ENCODE data around the gene AMT.
A peak's percentile ranks its signal among the peaks of the same experiment; 100 is the strongest.
"Not testable (repeated sequence)": the region's sequence is repeated elsewhere in the genome, so short reads cannot be mapped to it uniquely, and the experiment has no call there.

The AMT gene

DNA sequence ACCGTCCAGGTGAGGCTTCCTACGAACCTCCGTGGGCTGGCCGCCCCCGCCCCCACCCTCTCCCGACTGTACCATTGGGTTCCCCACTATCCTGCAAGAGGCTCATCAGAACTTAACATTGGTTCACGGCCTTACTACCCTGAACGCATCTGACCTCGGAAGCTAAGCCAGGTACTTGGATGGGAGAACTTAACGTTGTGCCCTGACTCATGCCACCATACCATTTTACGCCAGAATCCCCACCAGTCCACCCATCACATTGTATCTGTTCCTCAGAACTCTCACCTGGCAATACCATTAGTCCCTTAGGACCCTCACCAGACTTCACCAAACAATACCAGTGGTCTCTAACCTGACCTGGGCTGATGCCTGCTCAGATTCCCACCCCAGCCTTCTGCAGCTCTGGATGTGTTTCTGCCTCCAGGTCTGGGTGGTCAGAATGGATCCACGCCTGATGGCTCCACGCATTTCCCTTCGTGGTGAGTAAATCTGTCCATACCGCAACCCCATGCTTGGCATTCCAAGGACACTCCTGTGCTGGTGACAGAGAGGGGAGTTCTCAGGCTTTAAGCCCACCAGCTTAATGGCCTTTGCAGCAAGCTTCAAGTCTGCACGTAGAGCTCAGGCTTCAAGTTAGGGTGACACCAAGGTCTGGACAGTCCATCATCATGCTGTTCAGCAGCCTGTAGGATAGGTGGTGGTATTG is 9.5 kb downstream of the AMT start:
- H3K9me3 Mint-ChIP-seq: no peaks in the 10 kb centered on the region
- no peak for DNase-seq (ENCODE audit: low spot score)
- H3K4me3 Mint-ChIP-seq: peak overlapping the region; percentile 91
- H3K36me3 Mint-ChIP-seq (ENCODE audit: low read depth): peaks cover 51% of the 10 kb centered on the region
- H3K27ac Mint-ChIP-seq: peak overlapping the region; percentile 90
- H3K27me3 Mint-ChIP-seq (ENCODE audit: low read depth): no peaks in the 10 kb centered on the region
- H3K4me1 Mint-ChIP-seq (ENCODE audit: low read depth): peaks cover 52% of the 10 kb centered on the region

DNA sequence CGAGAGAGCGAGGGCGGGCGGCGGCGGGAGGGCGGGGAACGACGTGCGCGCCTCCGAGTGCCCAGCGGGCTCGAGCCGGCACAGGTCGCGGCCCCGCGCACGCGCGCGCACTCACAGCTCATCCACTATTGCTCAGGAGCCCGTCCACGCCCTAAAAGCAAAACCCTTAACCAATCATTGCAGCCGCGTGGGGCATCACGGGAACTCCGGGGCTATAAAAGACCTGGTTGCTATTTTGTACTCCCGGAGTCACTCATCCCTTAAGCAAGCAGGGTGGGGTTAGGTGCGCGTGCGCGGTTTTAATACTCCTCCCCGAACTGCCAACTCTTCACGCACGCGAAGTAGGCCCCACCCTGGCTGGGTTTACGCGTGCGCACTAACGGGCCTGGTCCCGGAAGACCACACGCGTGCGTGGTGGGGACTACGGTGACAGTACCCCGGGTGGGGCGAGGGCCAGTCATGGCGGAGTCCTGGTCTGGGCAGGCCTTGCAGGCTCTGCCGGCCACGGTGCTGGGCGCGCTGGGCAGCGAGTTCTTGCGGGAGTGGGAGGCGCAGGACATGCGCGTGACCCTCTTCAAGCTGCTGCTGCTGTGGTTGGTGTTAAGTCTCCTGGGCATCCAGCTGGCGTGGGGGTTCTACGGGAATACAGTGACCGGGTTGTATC is 10.2 kb downstream of the AMT start, which contains the start of the genes RHOA and TCTA:
RHOA (minus strand) TSS at position 9 of the 664 bp plus-strand sequence. CDS start 36,387 bp downstream, outside the sequence.
TCTA (plus strand) TSS at position 456 of the 664 bp plus-strand sequence; CDS start at position 460, 4 bp downstream.
- peak within 1 kb of the TSS; percentile 90 for H3K27ac Mint-ChIP-seq
- no peaks in the 10 kb centered on the region for H3K27me3 Mint-ChIP-seq (ENCODE audit: low read depth)
- peaks cover 51% of the 10 kb centered on the region for H3K36me3 Mint-ChIP-seq (ENCODE audit: low read depth)
- H3K4me1 Mint-ChIP-seq (ENCODE audit: low read depth): peaks cover 51% of the 10 kb centered on the region
- H3K9me3 Mint-ChIP-seq: no peaks in the 10 kb centered on the region
- peak within 1 kb of the TSS; percentile 94 for H3K4me3 Mint-ChIP-seq
- DNase-seq (ENCODE audit: low spot score): peak; percentile 99

DNA sequence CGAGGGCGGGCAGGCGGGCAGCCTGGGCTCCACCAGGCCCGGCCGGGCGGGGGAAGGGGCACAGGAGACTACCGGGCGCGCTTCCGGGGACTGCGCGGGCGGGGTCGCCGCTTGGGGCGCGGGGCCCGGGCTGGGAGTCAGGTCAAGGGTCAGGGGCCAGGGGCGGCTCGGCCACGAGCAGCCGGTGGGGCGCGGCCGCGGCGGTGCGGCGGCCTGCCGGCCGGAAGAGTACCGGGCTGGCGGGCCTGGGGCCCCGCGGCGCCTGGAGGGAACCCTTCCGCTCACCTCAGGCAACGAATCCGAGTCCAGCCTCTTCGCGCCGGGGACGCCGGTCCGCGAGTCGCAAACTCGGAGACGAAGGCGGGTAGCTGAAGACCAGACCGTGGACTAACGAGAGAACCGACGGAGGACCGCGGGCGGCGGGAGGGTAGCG is 10.7 kb downstream of the AMT start:
- Mint-ChIP-seq H3K4me3 (peak overlapping the region; percentile 94), H3K4me1 (ENCODE audit: low read depth) (peaks cover 48% of the 10 kb centered on the region), H3K27ac (peak overlapping the region; percentile 90)

DNA sequence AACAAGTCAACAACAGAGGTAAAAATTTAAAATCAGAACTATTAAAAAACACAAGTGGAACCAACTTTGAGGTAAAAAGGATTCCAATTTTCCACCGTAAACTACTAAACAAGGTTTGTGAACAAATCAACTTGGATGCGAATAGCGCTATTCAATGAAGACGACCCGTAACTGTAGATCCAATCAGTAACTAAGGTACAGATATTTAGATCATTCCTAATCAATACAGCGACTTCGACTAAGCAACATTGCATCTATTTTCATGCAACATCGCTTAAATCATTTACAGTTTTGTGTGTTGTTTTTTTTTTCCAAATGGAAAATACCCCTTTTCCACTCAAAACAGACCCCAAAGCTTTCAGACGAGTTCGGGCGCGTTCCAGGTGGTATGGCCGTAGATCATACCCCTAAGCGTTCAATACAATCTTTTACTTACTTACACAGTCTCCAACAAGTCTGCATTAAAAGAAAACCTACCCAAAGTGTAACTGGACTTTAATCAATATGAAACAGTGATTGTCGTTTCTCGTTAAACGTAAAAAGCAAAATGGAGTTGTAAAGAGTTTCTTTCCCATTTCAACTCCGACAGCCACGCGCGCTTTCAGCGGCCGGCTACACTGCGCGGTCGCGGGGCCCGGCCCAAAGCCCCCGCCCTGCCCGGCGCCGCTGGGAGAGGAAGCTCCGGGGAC is 11.3 kb downstream of the AMT start:
- peak overlapping the region; percentile 94 for H3K4me3 Mint-ChIP-seq
- DNase-seq (ENCODE audit: low spot score): no peak
- H3K4me1 Mint-ChIP-seq (ENCODE audit: low read depth): peaks cover 47% of the 10 kb centered on the region
- H3K36me3 Mint-ChIP-seq (ENCODE audit: low read depth): peaks cover 48% of the 10 kb centered on the region
- H3K27ac Mint-ChIP-seq: peak overlapping the region; percentile 88
- H3K9me3 Mint-ChIP-seq: no peaks in the 10 kb centered on the region
- H3K27me3 Mint-ChIP-seq (ENCODE audit: low read depth): no peaks in the 10 kb centered on the region

More for the DNA sequence above, 10.7 kb downstream of the AMT start:
- H3K36me3 Mint-ChIP-seq (ENCODE audit: low read depth): peaks cover 51% of the 10 kb centered on the region
- DNase-seq (ENCODE audit: low spot score): peak; percentile 70
- H3K27me3 Mint-ChIP-seq (ENCODE audit: low read depth): no peaks in the 10 kb centered on the region
- no peaks in the 10 kb centered on the region for H3K9me3 Mint-ChIP-seq

GRCh38 chr3:49410066-49410845 is 12.0 kb downstream of the AMT start:
- Mint-ChIP-seq H3K27me3 (ENCODE audit: low read depth) (no peaks in the 10 kb centered on the region), H3K4me3 (peak overlapping the region; percentile 94), H3K9me3 (no peaks in the 10 kb centered on the region), H3K36me3 (ENCODE audit: low read depth) (peaks cover 47% of the 10 kb centered on the region), H3K27ac (peak overlapping the region; percentile 88), H3K4me1 (ENCODE audit: low read depth) (peaks cover 44% of the 10 kb centered on the region)
- DNase-seq (ENCODE audit: low spot score): no peak

DNA sequence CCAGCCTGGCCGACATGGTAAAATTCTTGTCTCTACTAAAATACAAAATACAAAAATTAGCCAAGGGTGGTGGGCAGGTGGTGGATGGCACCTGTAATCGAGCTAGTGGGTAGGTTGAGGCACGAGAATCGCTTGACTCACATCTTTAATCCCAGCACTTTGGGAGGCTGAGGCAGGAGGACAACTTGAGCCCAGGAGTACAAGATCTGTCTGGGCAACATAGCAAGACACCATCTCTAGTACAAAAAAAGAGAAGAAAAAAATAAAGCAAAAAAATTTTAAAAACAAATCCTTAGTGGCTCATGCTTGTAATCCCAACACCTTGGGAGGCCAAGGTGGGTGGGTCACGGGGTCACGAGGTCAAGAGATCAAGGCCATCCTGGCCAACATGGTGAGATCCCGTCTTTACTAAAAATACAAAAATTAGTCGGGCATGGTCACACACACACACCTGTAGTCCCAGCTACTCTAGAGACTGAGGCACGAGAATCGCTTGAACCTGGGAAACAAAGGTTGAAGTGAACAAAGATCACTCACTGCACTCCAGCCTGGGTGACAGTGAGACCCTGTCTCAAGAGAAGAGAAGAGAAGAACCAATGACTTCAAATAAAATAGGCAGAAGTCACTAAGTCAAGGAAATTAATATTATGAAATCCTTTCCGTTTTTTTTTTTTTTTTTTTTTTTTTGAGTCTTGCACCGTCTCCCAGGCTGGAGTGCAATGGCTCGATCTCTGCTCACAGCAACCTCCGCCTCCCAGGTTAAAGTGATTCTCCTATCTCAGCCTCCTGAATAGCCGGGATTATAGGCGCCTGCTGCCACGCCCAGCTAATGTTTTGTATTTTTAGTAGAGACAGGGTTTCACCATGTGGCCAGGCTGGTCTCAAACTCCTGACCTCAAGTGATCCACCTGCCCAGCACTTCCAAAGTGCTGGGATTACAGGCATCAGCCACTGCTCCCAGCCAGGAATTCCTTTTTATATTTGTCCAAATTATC is 15.4 kb downstream of the AMT start:
- no peaks in the 10 kb centered on the region for H3K27me3 Mint-ChIP-seq (ENCODE audit: low read depth)
- peaks cover 35% of the 10 kb centered on the region for H3K36me3 Mint-ChIP-seq (ENCODE audit: low read depth)
- H3K27ac Mint-ChIP-seq: no peak overlapping the region
- no peak overlapping the region for H3K4me3 Mint-ChIP-seq
- H3K9me3 Mint-ChIP-seq: no peaks in the 10 kb centered on the region
- DNase-seq (ENCODE audit: low spot score): no peak
- peaks cover 34% of the 10 kb centered on the region for H3K4me1 Mint-ChIP-seq (ENCODE audit: low read depth)

DNA sequence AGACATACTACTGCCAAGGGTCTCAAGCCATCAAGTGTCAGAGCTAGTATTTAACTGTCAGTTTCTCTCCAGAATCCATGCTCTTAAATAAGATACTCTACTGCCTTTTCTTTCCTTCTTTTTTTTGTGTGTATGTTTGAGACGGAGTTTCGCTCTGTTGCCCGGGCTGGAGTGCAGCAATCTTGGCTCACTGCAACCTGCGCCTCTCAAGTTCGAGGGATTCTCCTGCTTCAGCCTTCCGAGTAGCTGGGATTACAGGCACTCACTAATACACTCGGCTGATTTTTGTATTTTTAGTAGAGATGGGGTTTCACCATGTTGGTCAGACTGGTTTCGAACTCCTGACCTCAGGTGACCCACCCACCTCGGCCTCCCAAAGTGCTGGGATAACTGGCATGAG is 16.7 kb downstream of the AMT start:
- not testable (repeated sequence) for H3K9me3 Mint-ChIP-seq; H3K4me3 Mint-ChIP-seq; H3K27me3 Mint-ChIP-seq (ENCODE audit: low read depth); DNase-seq (ENCODE audit: low spot score); H3K27ac Mint-ChIP-seq
- Mint-ChIP-seq H3K4me1 (ENCODE audit: low read depth) (peaks cover 36% of the 10 kb centered on the region), H3K36me3 (ENCODE audit: low read depth) (peaks cover 38% of the 10 kb centered on the region)

DNA sequence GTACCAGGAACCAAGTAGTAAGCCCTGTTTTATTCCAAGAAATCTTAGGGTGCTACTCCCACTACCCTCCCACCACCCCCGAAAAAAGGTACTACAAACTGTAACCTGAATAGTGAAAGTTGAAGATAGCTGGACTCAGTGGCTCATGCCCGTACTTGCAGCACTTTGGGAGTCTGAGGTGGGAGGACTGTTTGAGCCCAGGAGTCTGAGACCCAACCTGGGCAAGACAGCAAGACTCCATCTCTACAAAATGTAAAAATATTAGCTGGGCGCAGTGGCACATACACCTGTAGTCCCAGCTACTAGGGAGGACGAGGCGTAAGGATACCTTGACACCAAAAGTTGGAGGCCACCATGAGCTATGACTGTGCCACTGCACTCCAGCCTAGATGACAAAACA is 18.4 kb downstream of the AMT start:
- H3K27ac Mint-ChIP-seq: no peak overlapping the region
- no peak for DNase-seq (ENCODE audit: low spot score)
- H3K36me3 Mint-ChIP-seq (ENCODE audit: low read depth): peaks cover 41% of the 10 kb centered on the region
- no peaks in the 10 kb centered on the region for H3K27me3 Mint-ChIP-seq (ENCODE audit: low read depth)
- no peak overlapping the region for H3K4me3 Mint-ChIP-seq
- H3K9me3 Mint-ChIP-seq: no peaks in the 10 kb centered on the region
- H3K4me1 Mint-ChIP-seq (ENCODE audit: low read depth): peaks cover 27% of the 10 kb centered on the region

DNA sequence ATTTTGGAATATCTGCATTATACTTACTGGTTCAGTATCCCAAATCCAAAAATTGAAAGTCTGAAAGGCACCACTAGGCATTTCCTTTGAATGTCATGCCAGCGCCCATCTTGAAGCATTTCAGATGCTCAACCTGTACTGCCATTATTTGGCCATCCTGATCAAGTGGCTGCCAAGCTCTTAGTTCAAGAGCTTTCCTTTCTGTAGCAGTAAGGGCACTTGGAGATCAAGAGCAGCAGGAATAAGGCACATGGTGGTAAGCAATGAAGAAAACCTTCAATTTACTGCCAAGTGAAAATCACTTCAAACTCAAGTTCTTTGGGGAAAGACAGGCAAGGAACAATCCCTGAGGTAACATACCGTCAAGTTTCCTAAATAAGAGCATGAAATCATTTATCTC is 20.5 kb downstream of the AMT start:
- Mint-ChIP-seq H3K4me3 (no peak overlapping the region), H3K4me1 (ENCODE audit: low read depth) (peaks cover 26% of the 10 kb centered on the region), H3K9me3 (no peaks in the 10 kb centered on the region)

GRCh38 chr3:49399461-49399860 is 22.8 kb downstream of the AMT start:
- H3K27ac Mint-ChIP-seq: no peak overlapping the region
- no peaks in the 10 kb centered on the region for H3K9me3 Mint-ChIP-seq
- no peaks in the 10 kb centered on the region for H3K27me3 Mint-ChIP-seq (ENCODE audit: low read depth)
- H3K36me3 Mint-ChIP-seq (ENCODE audit: low read depth): peaks cover 45% of the 10 kb centered on the region
- DNase-seq (ENCODE audit: low spot score): no peak
- H3K4me3 Mint-ChIP-seq: no peak overlapping the region
- H3K4me1 Mint-ChIP-seq (ENCODE audit: low read depth): peaks cover 22% of the 10 kb centered on the region

More for the DNA sequence above, 20.5 kb downstream of the AMT start:
- Mint-ChIP-seq H3K27me3 (ENCODE audit: low read depth) (no peaks in the 10 kb centered on the region), H3K36me3 (ENCODE audit: low read depth) (peaks cover 43% of the 10 kb centered on the region), H3K27ac (no peak overlapping the region)
- DNase-seq (ENCODE audit: low spot score): no peak

DNA sequence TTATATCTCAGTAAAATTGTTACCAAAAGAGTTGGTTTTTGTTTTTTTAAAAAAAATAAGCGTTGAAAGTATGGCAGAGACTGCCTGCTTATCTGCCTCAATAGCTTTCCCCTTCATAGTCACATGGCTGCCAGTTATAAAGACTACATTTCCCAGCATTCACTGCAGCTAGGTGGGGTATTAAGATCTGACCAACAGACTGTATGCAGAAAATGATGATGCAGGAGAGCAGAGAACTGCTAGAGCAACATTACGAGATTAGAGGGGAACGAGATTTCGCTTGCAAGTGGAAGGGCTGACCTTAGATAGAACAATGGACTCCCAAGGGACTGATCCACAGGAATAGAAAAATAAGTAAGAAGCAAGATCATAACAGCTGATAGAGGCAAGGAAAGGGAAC is 24.8 kb downstream of the AMT start:
- peak overlapping the region; percentile 7 for H3K27ac Mint-ChIP-seq
- H3K4me1 Mint-ChIP-seq (ENCODE audit: low read depth): peaks cover 25% of the 10 kb centered on the region
- H3K27me3 Mint-ChIP-seq (ENCODE audit: low read depth): no peaks in the 10 kb centered on the region
- no peak overlapping the region for H3K4me3 Mint-ChIP-seq
- DNase-seq (ENCODE audit: low spot score): no peak
- H3K36me3 Mint-ChIP-seq (ENCODE audit: low read depth): peaks cover 42% of the 10 kb centered on the region
- H3K9me3 Mint-ChIP-seq: no peaks in the 10 kb centered on the region

GRCh38 chr3:49391310-49391709 is 31.0 kb downstream of the AMT start:
- not testable (repeated sequence) for DNase-seq (ENCODE audit: low spot score); H3K27me3 Mint-ChIP-seq (ENCODE audit: low read depth); H3K4me3 Mint-ChIP-seq; H3K27ac Mint-ChIP-seq; H3K9me3 Mint-ChIP-seq
- Mint-ChIP-seq H3K4me1 (ENCODE audit: low read depth) (peaks cover 13% of the 10 kb centered on the region), H3K36me3 (ENCODE audit: low read depth) (peaks cover 27% of the 10 kb centered on the region)

All from T-helper 2 cell treated with Interferon-gamma antibody and Interleukin-4, amounts not matched to agents 5 μg/mL and 100 μg/mL, for 36 hours (primary cell).